Cerebellar cortex (tissue), 1 donor: Measurements from ENCODE around the gene DMWD.

ENCODE experiments used
- DNase-seq: peaks from one replicate; pipeline ENCODE4 v3.0.0-alpha.2; 2015; ENCODE audit warnings: low spot score

DMWD gene

DNA sequence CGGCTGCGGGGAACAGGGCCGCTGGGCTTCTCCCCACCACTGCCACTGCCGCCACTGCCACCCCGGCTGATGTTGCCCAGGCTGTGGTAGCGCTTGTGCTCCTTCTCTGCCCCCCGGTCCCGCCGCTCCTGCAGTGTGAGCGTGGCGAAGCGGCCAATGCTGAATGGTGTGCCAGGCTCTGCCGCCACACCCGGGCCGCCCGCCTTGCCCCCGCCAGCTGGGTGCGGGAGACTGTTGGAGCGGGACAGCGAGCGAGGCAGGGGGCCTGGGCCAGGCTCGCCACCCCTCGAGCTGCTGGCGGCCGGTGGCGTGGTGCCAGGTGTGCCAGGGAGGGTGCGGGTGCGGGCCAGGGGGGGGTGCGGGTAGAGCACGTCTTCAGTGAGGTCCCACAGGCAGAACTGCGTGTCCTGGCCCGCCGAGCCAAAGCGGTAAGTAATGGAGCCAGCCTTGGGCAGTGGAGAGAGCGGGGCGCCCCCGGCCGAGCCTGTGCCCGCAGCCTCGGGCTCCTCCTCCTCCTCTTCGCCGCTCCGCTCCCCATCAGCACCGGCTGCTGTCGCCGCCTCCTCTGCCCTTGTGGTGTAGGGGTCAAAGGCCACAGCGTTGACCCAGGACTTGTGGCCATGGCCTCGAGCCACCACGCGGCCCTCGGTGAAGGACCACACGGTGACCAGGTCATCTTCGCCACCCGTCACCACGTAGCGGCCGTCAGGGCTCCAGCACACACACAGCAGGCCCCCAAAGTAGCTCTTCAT lies 6.7 kb downstream of the DMWD start:
- DNase-seq: no peak

- DNase-seq: no peak
Observed at GRCh38 chr19:45785097-45785496, 7.5 kb downstream of the DMWD start.

DNA sequence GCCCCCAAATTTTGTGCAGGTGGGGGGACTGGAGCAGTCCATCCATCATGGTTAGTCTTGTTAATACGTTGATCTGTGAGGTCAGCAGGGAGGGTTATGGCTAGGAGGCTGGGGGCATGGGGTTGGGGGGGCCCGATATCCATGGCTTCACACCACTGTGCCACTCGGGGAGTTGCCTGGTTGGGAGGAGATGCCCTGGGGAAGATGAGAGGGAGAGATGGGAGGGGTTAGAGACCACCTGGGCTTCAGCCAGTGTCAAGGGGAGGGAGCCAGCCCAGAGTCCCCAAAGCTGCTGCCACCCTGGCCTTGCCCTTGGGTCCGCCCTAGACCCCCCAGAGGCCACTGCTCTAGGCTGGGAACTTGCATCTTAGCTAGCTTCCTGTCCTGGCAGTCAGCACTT lies 8.5 kb downstream of the DMWD start:
- DNase-seq: no peak

- DNase-seq: peak; percentile 49
Observed at GRCh38 chr19:45782820-45783785, 9.5 kb downstream of the DMWD start.

DNA sequence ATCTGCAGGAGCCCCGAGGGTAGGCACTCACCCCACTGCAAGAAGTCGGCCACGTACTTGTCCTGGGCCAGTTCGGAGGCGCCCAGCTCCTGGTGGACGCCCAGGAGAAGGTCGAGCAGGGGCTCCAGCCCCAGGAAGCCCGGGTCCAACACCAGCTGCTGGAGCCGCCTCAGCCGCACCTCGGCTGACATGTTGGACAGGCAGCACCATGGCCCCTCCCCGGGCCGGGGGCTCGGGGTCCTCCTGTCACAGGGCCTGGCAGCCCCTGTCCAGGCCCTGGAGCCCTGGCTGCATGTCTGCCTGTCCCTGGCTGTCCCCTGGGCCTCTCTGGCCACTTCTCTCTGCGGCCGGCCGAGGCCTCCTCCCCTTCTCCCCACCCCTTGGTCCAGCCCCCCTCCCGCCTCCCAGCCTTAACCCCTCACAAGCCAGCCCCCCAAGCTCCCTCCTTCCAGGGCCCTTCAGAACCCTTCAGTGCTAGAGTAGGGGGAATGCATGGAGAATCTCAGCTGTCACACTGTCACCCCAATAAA lies 10.4 kb downstream of the DMWD start, which contains the start of gene DMPK:
TSS of gene DMPK (minus strand) at position 329 of the 530 bp plus-strand sequence. CDS start at position 191, 138 bp downstream.
- DNase-seq: peak; percentile 37

- DNase-seq: no peak
Observed at GRCh38 chr19:45781214-45782161, 11.2 kb downstream of the DMWD start.

- DNase-seq: peak; percentile 35
Observed at GRCh38 chr19:45780448-45781213, 12.0 kb downstream of the DMWD start.

GRCh38 chr19:45780146-45780447 lies 12.5 kb downstream of the DMWD start:
- no peak for DNase-seq

DNA sequence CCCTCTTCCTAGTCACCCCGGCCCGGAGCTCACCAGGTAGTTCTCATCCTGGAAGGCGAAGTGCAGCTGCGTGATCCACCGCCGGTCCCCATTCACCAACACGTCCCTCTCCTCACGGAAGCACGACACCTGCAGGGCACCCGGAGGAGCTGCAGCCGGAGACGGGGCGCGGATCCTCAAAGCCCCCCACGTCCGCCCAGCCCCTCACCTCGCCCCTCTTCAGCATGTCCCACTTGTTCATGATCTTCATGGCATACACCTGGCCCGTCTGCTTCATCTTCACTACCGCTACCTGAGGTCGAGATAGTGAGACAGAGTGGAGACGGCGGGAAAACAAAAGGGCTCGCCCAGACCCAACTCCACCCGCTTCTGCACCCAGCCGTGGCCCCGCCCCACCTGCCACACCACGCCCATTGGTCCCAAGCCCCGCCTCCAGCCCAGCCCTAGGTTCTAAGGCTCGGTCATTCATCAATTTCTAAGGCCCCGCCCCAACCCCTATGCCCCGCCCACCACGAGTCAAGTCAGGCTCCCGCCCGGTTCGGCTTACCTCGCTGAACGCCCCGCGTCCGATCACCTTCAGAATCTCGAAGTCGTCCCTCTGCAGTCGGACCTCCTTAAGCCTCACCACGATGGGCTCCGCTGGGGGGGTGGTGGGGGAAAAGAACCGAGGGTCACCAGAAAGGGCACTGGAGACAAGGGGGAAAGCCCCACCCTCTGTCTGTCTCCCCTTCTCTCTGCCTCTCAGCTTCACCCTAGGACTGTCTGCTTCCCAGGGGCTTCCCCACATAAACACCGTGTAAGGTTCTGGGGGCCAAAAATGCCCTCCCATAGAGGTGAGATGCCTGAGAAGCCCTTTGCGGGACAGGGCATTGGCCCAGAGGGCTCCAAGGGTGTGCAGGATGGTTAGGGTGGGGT lies 13.2 kb downstream of the DMWD start:
- DNase-seq: peak; percentile 74

GRCh38 chr19:45778010-45778661 lies 14.5 kb downstream of the DMWD start:
- no peak for DNase-seq

DNA sequence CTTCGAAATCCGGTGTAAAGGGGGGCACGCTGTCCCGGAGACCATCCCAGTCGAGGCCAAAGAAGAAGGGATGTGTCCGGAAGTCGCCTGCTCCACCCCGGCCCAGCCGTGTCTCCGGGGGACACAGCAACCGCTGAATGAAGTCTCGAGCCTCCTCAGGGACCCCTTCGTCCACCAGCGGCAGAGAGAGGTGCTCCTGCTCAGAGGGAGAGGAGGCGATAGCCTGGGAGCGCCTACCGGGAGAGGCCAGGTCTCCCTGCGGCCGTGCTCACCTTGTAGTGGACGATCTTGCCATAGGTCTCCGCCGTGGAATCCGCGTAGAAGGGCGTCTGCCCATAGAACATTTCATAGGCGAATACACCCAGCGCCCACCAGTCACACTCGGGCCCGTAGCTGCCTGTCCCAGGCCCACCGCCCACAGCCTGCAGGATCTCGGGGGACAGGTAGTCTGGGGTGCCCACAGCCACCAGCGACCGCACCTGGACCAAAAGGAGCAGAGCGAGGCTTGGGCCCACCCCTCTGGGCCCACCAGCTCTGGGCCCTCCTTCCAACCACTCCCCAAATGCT lies 15.2 kb downstream of the DMWD start:
- no peak for DNase-seq

DNA sequence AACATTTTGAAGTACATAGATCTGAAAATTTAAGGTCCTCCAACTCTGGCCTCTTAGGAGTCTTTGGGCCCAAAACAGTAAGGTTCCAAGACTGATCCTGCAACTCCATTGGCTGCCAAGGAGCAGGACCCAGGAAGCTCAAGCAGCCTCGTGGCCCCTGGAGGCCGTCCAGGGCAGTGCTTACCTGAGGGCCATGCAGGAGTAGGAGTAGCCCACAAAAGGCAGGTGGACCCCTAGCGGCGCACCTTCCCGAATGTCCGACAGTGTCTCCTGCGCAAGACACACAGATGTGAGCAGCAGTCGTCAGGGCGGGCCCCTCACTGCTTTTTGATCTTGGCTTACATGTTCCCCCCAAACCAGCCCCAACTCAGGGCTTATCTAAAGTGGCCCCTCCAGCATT lies 17.9 kb downstream of the DMWD start:
- DNase-seq: no peak

- no peak for DNase-seq
Observed at GRCh38 chr19:45773384-45773783, 19.3 kb downstream of the DMWD start.

DNA sequence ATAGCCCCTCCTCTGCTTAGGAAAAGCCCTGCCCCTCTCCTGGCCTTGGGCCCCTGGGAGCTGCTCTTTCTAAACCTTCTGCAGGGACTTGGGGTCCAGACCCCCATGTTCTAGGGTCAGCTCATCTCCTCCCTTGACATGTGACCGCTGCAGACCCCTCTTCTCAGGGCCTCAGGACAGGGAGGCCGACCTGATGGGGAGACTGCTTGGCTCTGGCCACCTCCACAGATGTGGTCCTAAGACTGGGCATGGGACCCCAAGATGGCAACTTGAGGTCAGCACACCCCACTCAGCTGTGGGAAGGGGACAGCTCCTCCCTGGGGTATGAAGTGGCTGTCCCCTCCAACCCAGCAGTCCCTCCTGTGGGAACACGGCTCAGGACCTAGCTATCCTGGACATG lies 19.7 kb downstream of the DMWD start:
- no peak for DNase-seq

DNA sequence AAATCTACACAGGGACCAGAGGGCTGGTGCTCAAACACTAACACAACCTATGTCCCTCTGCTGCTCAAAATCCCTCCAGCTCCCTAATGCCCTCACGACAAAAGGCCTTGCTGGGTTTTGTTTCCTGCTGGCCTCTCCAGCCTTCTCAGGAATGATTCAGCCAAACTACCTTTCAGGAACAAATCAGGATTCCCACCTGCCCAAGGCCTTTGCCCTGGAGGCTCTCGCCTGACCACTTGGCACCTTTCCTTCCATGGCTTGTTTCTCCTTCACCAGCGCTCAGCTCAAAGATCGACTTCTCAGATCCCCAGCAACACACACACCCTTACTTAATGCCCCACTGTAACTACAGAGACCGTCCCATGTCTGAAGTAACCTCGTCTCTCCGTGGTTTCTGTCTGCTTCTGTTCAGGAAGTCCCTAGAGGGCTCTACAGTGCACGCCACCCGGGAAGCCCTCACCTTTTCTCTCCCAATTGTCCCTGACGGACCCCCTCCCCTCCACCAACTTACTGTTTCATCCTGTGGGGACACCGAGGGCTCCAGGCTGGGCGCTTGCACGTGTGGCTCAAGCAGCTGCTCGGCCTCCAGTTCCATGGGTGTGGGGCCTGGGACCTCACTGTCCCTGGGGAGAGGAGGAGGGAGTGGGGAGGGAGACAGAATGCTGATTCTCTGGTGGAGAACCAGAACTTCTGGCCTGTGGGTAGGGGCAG lies 20.4 kb downstream of the DMWD start:
- peak; percentile 28 for DNase-seq

DNA sequence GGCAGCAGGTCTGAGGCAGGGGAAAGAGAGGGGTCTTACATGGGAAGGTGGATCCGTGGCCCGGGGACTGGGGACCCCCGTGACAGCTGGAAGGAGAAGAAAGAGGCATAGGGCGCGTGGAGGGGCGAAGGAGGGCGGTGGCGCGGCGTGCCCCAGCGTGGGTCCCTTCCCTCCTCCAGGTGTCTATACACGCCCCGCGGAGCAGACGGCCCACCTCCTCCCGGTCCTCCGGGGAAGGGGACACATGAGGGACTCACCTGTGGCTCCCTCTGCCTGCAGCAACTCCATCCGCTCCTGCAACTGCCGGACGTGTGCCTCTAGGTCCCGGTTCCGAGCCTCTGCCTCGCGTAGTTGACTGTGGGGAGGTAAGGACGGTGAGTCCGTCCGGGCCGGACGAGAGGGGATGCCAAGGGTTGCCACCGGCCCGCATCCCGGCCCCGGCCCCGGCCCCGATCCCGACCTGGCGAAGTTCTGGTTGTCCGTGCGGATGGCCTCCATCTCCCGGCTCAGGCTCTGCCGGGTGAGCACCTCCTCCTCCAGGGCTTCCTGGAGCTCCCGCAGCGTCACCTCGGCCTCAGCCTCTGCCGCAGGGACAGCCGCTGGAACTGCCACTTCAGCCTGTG lies 21.2 kb downstream of the DMWD start:
- DNase-seq: no peak

- DNase-seq: peak; percentile 94
Observed at GRCh38 chr19:45770192-45771101, 22.2 kb downstream of the DMWD start.
